OCI-LY7 (cell line): ENCODE measurements around the gene ZNF841. TPM values are rescaled to one million over a fixed set of nuclear protein-coding genes. Genes with fewer than 3 reads are reported as not detected.
"Not testable (repeated sequence)": the region's sequence is repeated elsewhere in the genome, so short reads cannot be mapped to it uniquely, and the experiment has no call there.

Source experiments
- BruUV-seq: library from RNA; stranded (reverse); fragments of 400-500 nt; replicated peaks from 2 replicates; lab custom pipeline; 2021; lab: Mats Ljungman, UMichigan
- CTCF ChIA-PET: fragments of 300-600 bp; sonication (Branson Sonifier 250); formaldehyde crosslinking; loops from one replicate; lab custom pipeline; 2022; ENCODE audit warnings: antibody characterized with exemption; ENCODE audit not compliant: unreplicated experiment; lab: Charles Lee
- POLR2A ChIA-PET: fragments of 300-600 bp; sonication (Branson Sonifier 250); formaldehyde crosslinking; loops from one replicate; lab custom pipeline; 2022; ENCODE audit warnings: antibody characterized with exemption; lab: Charles Lee
- DNase-seq: peaks from one replicate; pipeline ENCODE4 v3.0.0-alpha.2; 2015; ENCODE audit warnings: low spot score
- H2AFZ ChIP-seq: fragments of 200-600 bp; sonication (generic), shearing (Covaris generic); 2 replicates; pipeline ENCODE4 v1.6.1; 2014; ENCODE audit warnings: mild to moderate bottlenecking, antibody characterized with exemption, low read length, moderate library complexity
- H3K27ac ChIP-seq: fragments of 200-600 bp; sonication (generic); 2 replicates; pipeline ENCODE4 v1.5.1; 2014; ENCODE audit warnings: mixed run types, low read depth, mild to moderate bottlenecking, moderate library complexity, low read length, inconsistent platforms; ENCODE audit not compliant: poor library complexity, severe bottlenecking
- H3K36me3 ChIP-seq: fragments of 200-600 bp; sonication (generic); 2 replicates; pipeline ENCODE4 v1.6.1; 2014; ENCODE audit warnings: mild to moderate bottlenecking, antibody characterized with exemption, low read length, moderate library complexity, mixed read lengths; ENCODE audit not compliant: insufficient read depth
- H3K4me1 ChIP-seq: fragments of 200-600 bp; sonication (generic); 2 replicates; pipeline ENCODE4 v1.5.1; 2014; ENCODE audit warnings: mild to moderate bottlenecking, low read length; ENCODE audit not compliant: insufficient read depth, poor library complexity, severe bottlenecking
- H3K4me2 ChIP-seq: fragments of 200-600 bp; sonication (generic); 2 replicates; pipeline ENCODE4 v1.6.1; 2014; ENCODE audit warnings: mild to moderate bottlenecking, low read length
- H3K4me3 ChIP-seq: fragments of 200-600 bp; sonication (generic); 2 replicates; pipeline ENCODE4 v1.5.1; 2014; ENCODE audit warnings: mild to moderate bottlenecking, low read depth, low read length; ENCODE audit not compliant: poor library complexity, severe bottlenecking
- H3K79me2 ChIP-seq: fragments of 200-600 bp; sonication (generic); 2 replicates; pipeline ENCODE4 v1.6.1; 2016; ENCODE audit warnings: low read depth, mild to moderate bottlenecking, low read length, moderate library complexity, mixed read lengths; ENCODE audit not compliant: insufficient read depth
- H3K9me2 ChIP-seq: fragments of 200-600 bp; sonication (generic); 2 replicates; pipeline ENCODE4 v1.6.1; 2016; ENCODE audit warnings: mild to moderate bottlenecking, low read length, mixed read lengths; ENCODE audit not compliant: insufficient read depth
- H3K9me3 ChIP-seq: fragments of 200-600 bp; sonication (generic); 2 replicates; pipeline ENCODE4 v1.6.1; 2014; ENCODE audit warnings: mild to moderate bottlenecking, mixed run types, low read length, mixed read lengths
- H4K20me1 ChIP-seq: fragments of 200-600 bp; sonication (generic); 2 replicates; pipeline ENCODE4 v1.6.1; 2014; ENCODE audit warnings: mild to moderate bottlenecking, antibody characterized with exemption, low read length, moderate library complexity, mixed read lengths; ENCODE audit not compliant: insufficient read depth
- CTCF ChIP-seq: fragments of 200-600 bp; sonication (generic); conservative IDR thresholded peaks from 2 replicates; pipeline ENCODE4 v1.5.1; 2014; ENCODE audit warnings: mild to moderate bottlenecking, antibody characterized with exemption, low read length, moderate library complexity, mixed read lengths
- EZH2phosphoT487 ChIP-seq: fragments of 200-600 bp; sonication (generic); IDR thresholded peaks from 2 replicates; pipeline ENCODE4 v1.6.1; 2018; ENCODE audit warnings: low read depth, borderline replicate concordance, mild to moderate bottlenecking, mixed run types, antibody characterized with exemption, low read length, moderate library complexity, mixed read lengths
- intact Hi-C: fragments of 100-400 bp; cut with micrococcal nuclease; formaldehyde crosslinking; loops from one replicate; pipeline ENCODE4 v1.10.0; 2022; ENCODE audit not compliant: unreplicated experiment
- total RNA-seq, 2 experiments: library from RNA; depleted of rRNA in 1 of 2; stranded (reverse); fragments of >200 nt in 1 of 2; shearing (Covaris generic) in 1 of 2; gene quantifications; 2 replicates each; pipeline ENCODE4 v1.2.3, GENCODE V29; 2014 to 2022

The ZNF841 gene
- total RNA-seq, 2 experiments from 2014 or later, result not detected

- H3K9me2 ChIP-seq, result no peaks in the 10 kb centered on the region
- H3K4me2 ChIP-seq, result no peak overlapping the region
- POLR2A ChIA-PET, result no interaction called here
- H2AFZ ChIP-seq, result no peak overlapping the region
- H3K9me3 ChIP-seq, result peaks cover 28% of the 10 kb centered on the region; the same call in 1 of the 2 replicates
- H3K4me3 ChIP-seq, result no peak overlapping the region
- TF ChIP-seq EZH2phosphoT487 (no peak), CTCF (no peak)
- intact Hi-C loops, result no loop called here
- DNase-seq, result no peak
- H3K79me2 ChIP-seq, result peaks cover 8% of the 10 kb centered on the region; the same call in 1 of the 2 replicates
- peaks cover 1% of the 10 kb centered on the region for H3K4me1 ChIP-seq
- CTCF ChIA-PET, result no interaction called here
- H4K20me1 ChIP-seq, result no peaks in the 10 kb centered on the region
- no peak overlapping the region for H3K27ac ChIP-seq
- H3K36me3 ChIP-seq, result peaks cover 32% of the 10 kb centered on the region
- BruUV-seq, result no TSS peak
Measured at GRCh38 chr19:52034051-52034728, 61.4 kb downstream of the ZNF841 start.

- Histone ChIP-seq H3K4me2 (peak overlapping the region; percentile 62), H2AFZ (peak overlapping the region; percentile 80), H3K79me2 (peaks cover 27% of the 10 kb centered on the region; the same call in 1 of the 2 replicates), H4K20me1 (no peaks in the 10 kb centered on the region), H3K4me3 (peak overlapping the region; percentile 76), H3K9me3 (peaks cover 32% of the 10 kb centered on the region; the same call in 1 of the 2 replicates), H3K4me1 (peaks cover 10% of the 10 kb centered on the region), H3K9me2 (no peaks in the 10 kb centered on the region), H3K27ac (peak overlapping the region; percentile 62), H3K36me3 (peaks cover 59% of the 10 kb centered on the region)
- ChIA-PET POLR2A (no interaction called here), CTCF (no interaction called here)
- DNase-seq, result no peak
- intact Hi-C loops, result loop anchor here (1.0 to 2.0 kb wide), 2 partner anchors 42 to 268 kb away; partner anchors contain the start of genes ZNF350 and ZNF480
- TF ChIP-seq CTCF, result no peak
- no peak for TF ChIP-seq EZH2phosphoT487
- BruUV-seq, result TSS peak; percentile 80
Measured at GRCh38 chr19:52028780-52029123, 66.8 kb downstream of the ZNF841 start.

- Histone ChIP-seq H3K9me3 (peaks cover 26% of the 10 kb centered on the region; the same call in 1 of the 2 replicates), H3K36me3 (peaks cover 59% of the 10 kb centered on the region), H3K79me2 (peaks cover 27% of the 10 kb centered on the region; the same call in 1 of the 2 replicates), H3K27ac (peak within 1 kb of the TSS; percentile 62), H3K4me1 (peaks cover 10% of the 10 kb centered on the region), H3K9me2 (no peaks in the 10 kb centered on the region), H3K4me3 (peak within 1 kb of the TSS; percentile 76), H4K20me1 (no peaks in the 10 kb centered on the region), H3K4me2 (peak within 1 kb of the TSS; percentile 62), H2AFZ (peak within 1 kb of the TSS; percentile 80)
- POLR2A ChIA-PET, result no interaction called here
- CTCF ChIA-PET, result no interaction called here
- TF ChIP-seq CTCF, result no peak
- no peak for TF ChIP-seq EZH2phosphoT487
- no TSS peak for BruUV-seq
- peak; percentile 86 for DNase-seq
- intact Hi-C loops, result loop anchor here (1.0 to 2.0 kb wide), 2 partner anchors 42 to 269 kb away; partner anchors contain the start of genes ZNF350 and ZNF480
Measured at GRCh38 chr19:52028027-52028779, 67.4 kb downstream of the ZNF841 start, which contains the start of gene ZNF614. Gene ZNF614 (minus strand): TSS chr19:52028379. CDS start chr19:52025745, 2,634 bp downstream.

- BruUV-seq, POLR2A ChIA-PET, H3K4me3 ChIP-seq, H3K9me2 ChIP-seq, H3K27ac ChIP-seq, H4K20me1 ChIP-seq, CTCF ChIA-PET, DNase-seq, H2AFZ ChIP-seq, intact Hi-C loops: not testable (repeated sequence)
- Histone ChIP-seq H3K4me1 (peaks cover 10% of the 10 kb centered on the region), H3K9me3 (peaks cover 21% of the 10 kb centered on the region; the same call in 1 of the 2 replicates), H3K4me2 (peak overlapping the region; percentile 62; the same call in 1 of the 2 replicates), H3K36me3 (peaks cover 65% of the 10 kb centered on the region), H3K79me2 (peaks cover 27% of the 10 kb centered on the region; the same call in 1 of the 2 replicates)
Measured at GRCh38 chr19:52026255-52026990, 69.1 kb downstream of the ZNF841 start.
